Astrocyte of the spinal cord (primary cell): ENCODE data around the gene CLIP3.
"Not testable (repeated sequence)": the region's sequence is repeated elsewhere in the genome, so short reads cannot be mapped to it uniquely, and the experiment has no call there.

Experiments
- DNase-seq: peaks from one replicate; pipeline ENCODE4 v3.0.0; 2011; ENCODE audit warnings: low read depth, low spot score
- H3K4me3 ChIP-seq: 2 replicates; pipeline ENCODE4 v1.5.1; 2011; ENCODE audit warnings: low read depth, mild to moderate bottlenecking, low read length, moderate library complexity
- in situ Hi-C: cut with HindIII; loops from 2 replicates; pipeline ENCODE4 v1.10.0; 2017; ENCODE audit warnings: low sequenced_read_pairs
- TF ChIP-seq, protein P1 (sequence below): IDR thresholded peaks from 2 replicates; pipeline ENCODE4 v1.5.1; 2012; ENCODE audit warnings: low read depth, mild to moderate bottlenecking, low read length, inconsistent platforms

CLIP3 gene

GRCh38 chr19:36032251-36033104, at the start of gene CLIP3:
TSS of gene CLIP3 (minus strand) at chr19:36032873. CDS start at chr19:36032357, 516 bp downstream.
- TF ChIP-seq, protein P1, sequence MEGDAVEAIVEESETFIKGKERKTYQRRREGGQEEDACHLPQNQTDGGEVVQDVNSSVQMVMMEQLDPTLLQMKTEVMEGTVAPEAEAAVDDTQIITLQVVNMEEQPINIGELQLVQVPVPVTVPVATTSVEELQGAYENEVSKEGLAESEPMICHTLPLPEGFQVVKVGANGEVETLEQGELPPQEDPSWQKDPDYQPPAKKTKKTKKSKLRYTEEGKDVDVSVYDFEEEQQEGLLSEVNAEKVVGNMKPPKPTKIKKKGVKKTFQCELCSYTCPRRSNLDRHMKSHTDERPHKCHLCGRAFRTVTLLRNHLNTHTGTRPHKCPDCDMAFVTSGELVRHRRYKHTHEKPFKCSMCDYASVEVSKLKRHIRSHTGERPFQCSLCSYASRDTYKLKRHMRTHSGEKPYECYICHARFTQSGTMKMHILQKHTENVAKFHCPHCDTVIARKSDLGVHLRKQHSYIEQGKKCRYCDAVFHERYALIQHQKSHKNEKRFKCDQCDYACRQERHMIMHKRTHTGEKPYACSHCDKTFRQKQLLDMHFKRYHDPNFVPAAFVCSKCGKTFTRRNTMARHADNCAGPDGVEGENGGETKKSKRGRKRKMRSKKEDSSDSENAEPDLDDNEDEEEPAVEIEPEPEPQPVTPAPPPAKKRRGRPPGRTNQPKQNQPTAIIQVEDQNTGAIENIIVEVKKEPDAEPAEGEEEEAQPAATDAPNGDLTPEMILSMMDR: no peak
- in situ Hi-C loops: no loop called here
- peak; percentile 63 for DNase-seq

DNA sequence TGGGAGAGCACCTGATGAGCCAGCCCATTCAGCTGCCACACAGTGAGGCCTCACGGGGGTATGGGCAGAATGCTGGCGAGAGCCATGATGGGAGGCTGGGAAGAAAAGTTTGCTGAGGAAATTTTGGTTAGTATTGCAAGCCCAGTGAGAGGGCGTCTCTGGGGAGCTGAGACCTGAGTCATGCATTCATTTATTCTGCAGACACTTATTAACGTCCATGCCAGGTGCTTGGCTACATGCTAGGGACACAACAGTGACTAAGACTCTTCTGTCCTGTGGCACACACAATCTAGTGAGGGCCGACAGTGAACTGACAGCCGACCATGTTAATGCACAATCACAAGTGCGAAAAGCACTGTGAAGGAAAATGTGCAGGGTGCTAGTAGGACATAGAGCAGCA, 49.2 kb upstream of the CLIP3 start:
- no peak for DNase-seq
- no peak overlapping the region for H3K4me3 ChIP-seq
- TF ChIP-seq, protein P1: no peak
- in situ Hi-C loops: no loop called here

More at GRCh38 chr19:36032251-36033104, at the start of gene CLIP3:
- peak within 1 kb of the TSS; percentile 81 for H3K4me3 ChIP-seq

DNA sequence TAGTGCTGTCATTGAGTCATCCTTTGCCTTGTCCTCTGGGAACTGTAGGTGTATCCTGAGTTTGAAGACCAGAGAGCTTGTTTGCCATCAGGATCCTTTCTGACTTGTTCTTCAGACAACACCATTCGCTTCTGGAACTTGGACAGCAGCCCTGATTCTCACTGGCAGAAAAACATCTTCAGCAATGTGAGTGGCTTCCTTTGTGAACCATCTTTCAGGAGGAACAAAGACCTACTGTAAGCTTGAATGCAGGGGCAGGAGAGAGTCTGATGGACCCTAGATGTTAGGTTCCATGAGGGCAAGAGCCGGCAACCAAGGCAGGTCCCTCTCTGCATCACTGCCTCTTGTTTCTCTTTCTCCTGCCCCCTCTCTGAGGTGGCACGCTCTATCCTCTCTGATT, 48.7 kb upstream of the CLIP3 start:
- DNase-seq: no peak
- H3K4me3 ChIP-seq: no peak overlapping the region
- in situ Hi-C loops: no loop called here
- TF ChIP-seq, protein P1: no peak

- in situ Hi-C loops: no loop called here
- H3K4me3 ChIP-seq: no peak overlapping the region
- no peak for DNase-seq
- TF ChIP-seq, protein P1: no peak
Observed at GRCh38 chr19:36079389-36079945, 46.8 kb upstream of the CLIP3 start.

DNA sequence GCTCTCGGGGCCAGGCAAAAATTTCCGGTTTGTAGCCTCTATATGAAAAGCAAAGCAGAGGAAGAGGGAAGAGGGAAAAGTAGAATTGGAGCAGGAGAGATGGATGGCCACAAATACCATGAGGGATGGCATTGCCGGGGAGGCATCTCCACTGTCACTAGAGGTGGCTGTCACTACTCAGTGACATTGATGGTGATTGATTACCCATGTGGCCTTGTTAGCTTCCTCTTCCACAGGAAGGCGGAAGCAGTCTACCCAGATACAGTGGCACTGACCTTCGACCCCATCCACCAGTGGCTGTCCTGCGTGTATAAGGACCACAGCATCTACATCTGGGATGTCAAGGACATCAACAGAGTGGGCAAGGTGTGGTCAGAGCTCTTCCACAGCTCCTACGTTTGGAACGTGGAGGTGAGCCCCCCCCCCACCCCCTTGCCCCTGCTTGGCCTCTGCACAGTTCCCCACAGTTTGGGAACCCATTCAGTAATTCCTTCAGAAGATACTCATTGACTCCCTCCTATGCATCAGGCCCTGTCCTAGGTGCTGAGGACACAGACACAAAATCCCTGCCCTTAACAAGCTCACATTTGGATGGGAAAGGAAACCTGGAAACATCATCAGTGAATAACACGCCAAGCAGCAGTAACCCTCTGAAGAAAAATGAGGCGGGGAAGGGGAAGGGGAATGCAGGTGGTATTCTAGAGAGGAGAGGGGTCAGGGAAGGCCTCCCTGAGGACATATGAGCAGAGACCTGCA, 40.6 kb upstream of the CLIP3 start:
- DNase-seq: no peak
- no peak overlapping the region for H3K4me3 ChIP-seq
- TF ChIP-seq, protein P1: no peak
- in situ Hi-C loops: no loop called here

GRCh38 chr19:36072081-36072480, 39.4 kb upstream of the CLIP3 start:
- H3K4me3 ChIP-seq: no peak overlapping the region
- no peak for DNase-seq
- TF ChIP-seq, protein P1: no peak
- in situ Hi-C loops: no loop called here

DNA sequence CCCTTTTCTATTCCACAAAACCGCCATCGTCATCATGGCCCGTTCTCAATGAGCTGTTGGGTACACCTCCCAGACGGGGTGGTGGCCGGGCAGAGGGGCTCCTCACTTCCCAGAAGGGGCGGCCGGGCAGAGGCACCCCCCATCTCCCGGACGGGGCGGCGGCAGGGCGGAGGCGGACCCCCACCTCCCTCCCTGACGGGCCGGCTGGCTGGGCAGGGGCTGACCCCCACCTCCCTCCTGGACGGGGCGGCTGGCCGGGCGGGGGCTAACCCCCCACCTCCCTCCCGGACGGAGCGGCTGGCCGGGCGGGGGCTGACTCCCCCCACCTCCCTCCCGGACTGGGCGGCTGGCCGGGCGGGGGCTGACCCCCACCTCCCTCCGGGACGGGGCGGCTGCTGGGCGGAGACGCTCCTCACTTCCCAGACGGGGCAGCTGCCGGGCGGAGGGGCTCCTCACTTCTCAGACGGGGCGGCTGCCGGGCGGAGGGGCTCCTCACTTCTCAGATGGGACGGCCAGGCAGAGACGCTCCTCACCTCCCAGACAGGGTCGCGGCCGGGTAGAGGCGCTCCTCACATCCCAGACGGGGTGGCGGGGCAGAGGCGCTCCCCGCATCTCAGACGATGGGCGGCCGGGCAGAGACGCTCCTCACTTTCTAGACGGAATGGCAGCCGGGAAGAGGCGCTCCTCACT, 36.3 kb upstream of the CLIP3 start:
- DNase-seq, in situ Hi-C loops, H3K4me3 ChIP-seq: not testable (repeated sequence)
